Suppressor macrophage treated with lipopolysaccharide for 4 hours (primary cell): Measurements from ENCODE around the gene SNX5.

Experiments used
- DNase-seq: peaks from one replicate; pipeline ENCODE4 v3.0.0-alpha.2; 2020

SNX5 gene

GRCh38 chr20:17959257-17959627 is 9.4 kb downstream of the SNX5 start:
- no peak for DNase-seq

GRCh38 chr20:17958373-17959256 is 10.0 kb downstream of the SNX5 start:
- DNase-seq = no peak

GRCh38 chr20:17957505-17958363 is 10.9 kb downstream of the SNX5 start:
- DNase-seq = no peak

- DNase-seq = no peak
Observed at GRCh38 chr20:17956099-17956685, 12.4 kb downstream of the SNX5 start.

- no peak for DNase-seq
Observed at GRCh38 chr20:17955302-17955701, 13.3 kb downstream of the SNX5 start.

GRCh38 chr20:17953935-17954334 is 14.7 kb downstream of the SNX5 start:
- no peak for DNase-seq

- DNase-seq = no peak
Observed at GRCh38 chr20:17952692-17953684, 15.6 kb downstream of the SNX5 start.

- no peak for DNase-seq
Observed at GRCh38 chr20:17951323-17951722, 17.3 kb downstream of the SNX5 start.

- DNase-seq = no peak
Observed at GRCh38 chr20:17950670-17951069, 17.9 kb downstream of the SNX5 start.

- no peak for DNase-seq
Observed at GRCh38 chr20:17949899-17950298, 18.7 kb downstream of the SNX5 start.

GRCh38 chr20:17948442-17948841 is 20.2 kb downstream of the SNX5 start:
- no peak for DNase-seq

GRCh38 chr20:17947474-17947815 is 21.1 kb downstream of the SNX5 start:
- no peak for DNase-seq

- no peak for DNase-seq
Observed at GRCh38 chr20:17946572-17947473, 21.8 kb downstream of the SNX5 start.

GRCh38 chr20:17946040-17946439 is 22.6 kb downstream of the SNX5 start:
- no peak for DNase-seq

GRCh38 chr20:17944854-17945474 is 23.6 kb downstream of the SNX5 start:
- no peak for DNase-seq

- DNase-seq = no peak
Observed at GRCh38 chr20:17943343-17943742, 25.3 kb downstream of the SNX5 start.

GRCh38 chr20:17941826-17942196 is 26.8 kb downstream of the SNX5 start:
- no peak for DNase-seq

- DNase-seq = no peak
Observed at GRCh38 chr20:17941087-17941825, 27.3 kb downstream of the SNX5 start.

- DNase-seq = no peak
Observed at GRCh38 chr20:17940224-17940971, 28.2 kb downstream of the SNX5 start.
